ENCODE data around the gene ABCE1. TPM values are rescaled to one million over a fixed set of nuclear protein-coding genes. Genes with fewer than 3 reads are reported as not detected.

The ABCE1 gene
- total RNA-seq, 2 experiments from 2014 or later, result 108 to 111 TPM

- Histone ChIP-seq H3K4me1 (ENCODE audit: insufficient read depth, low read length, poor library complexity, severe bottlenecking) (no peaks in the 10 kb centered on the region), H3K9me3 (ENCODE audit: low read length) (no peaks in the 10 kb centered on the region), H2AFZ (ENCODE audit: low read length) (no peak overlapping the region), H4K20me1 (ENCODE audit: insufficient read depth, low read length) (0 out of 2 replicates have a peak, but pooled peaks cover 8% of the 10 kb centered on the region), H3K4me3 (ENCODE audit: low read depth, low read length, poor library complexity, severe bottlenecking) (no peak overlapping the region), H3K9me2 (ENCODE audit: insufficient read depth, low read length) (no peaks in the 10 kb centered on the region), H3K4me2 (ENCODE audit: low read length) (no peak overlapping the region), H3K36me3 (ENCODE audit: insufficient read depth, low read length) (peaks cover 4% of the 10 kb centered on the region), H3K27ac (ENCODE audit: low read depth, low read length, poor library complexity, severe bottlenecking) (no peak overlapping the region), H3K79me2 (ENCODE audit: insufficient read depth, low read depth, low read length) (no peaks in the 10 kb centered on the region)
- BruUV-seq (replicated peaks), result no TSS peak
- ChIA-PET POLR2A (interaction anchor here (0.5 kb wide), 1 partner anchor 676 kb away, joined by 3 read pairs; no protein-coding TSS in a partner anchor), CTCF (ENCODE audit: unreplicated experiment) (no interaction called here)
- intact Hi-C loops (cut with micrococcal nuclease; ENCODE audit: unreplicated experiment), result no loop called here
- TF ChIP-seq CTCF (conservative IDR thresholded peaks at IDR 0.05; ENCODE audit: low read length), result no peak
- no peak for TF ChIP-seq EZH2phosphoT487 (IDR thresholded peaks at IDR 0.05; ENCODE audit: borderline replicate concordance, low read depth, low read length)
- DNase-seq (ENCODE audit: low spot score), result no peak
Measured at GRCh38 chr4:145049241-145049640, 48.9 kb upstream of the ABCE1 start.

GRCh38 chr4:145055533-145056257, 42.4 kb upstream of the ABCE1 start:
- no peak overlapping the region for H2AFZ ChIP-seq (ENCODE audit: low read length)
- intact Hi-C loops (cut with micrococcal nuclease; ENCODE audit: unreplicated experiment), result no loop called here
- POLR2A ChIA-PET, result interaction anchor here (0.6 to 1.8 kb wide), 2 partner anchors 9 to 10 kb away, joined by 3 to 5 read pairs; no protein-coding TSS in a partner anchor
- DNase-seq (ENCODE audit: low spot score), result no peak
- H3K4me3 ChIP-seq (ENCODE audit: low read depth, low read length, poor library complexity, severe bottlenecking), result no peak overlapping the region
- no TSS peak for BruUV-seq (replicated peaks)
- no peak overlapping the region for H3K4me2 ChIP-seq (ENCODE audit: low read length)
- no peak overlapping the region for H3K27ac ChIP-seq (ENCODE audit: low read depth, low read length, poor library complexity, severe bottlenecking)
- H3K36me3 ChIP-seq (ENCODE audit: insufficient read depth, low read length), result peaks cover 6% of the 10 kb centered on the region; the same call in 1 of the 2 replicates
- no peaks in the 10 kb centered on the region for H3K9me3 ChIP-seq (ENCODE audit: low read length)
- TF ChIP-seq EZH2phosphoT487 (IDR thresholded peaks at IDR 0.05; ENCODE audit: borderline replicate concordance, low read depth, low read length), result no peak
- H3K79me2 ChIP-seq (ENCODE audit: insufficient read depth, low read depth, low read length), result no peaks in the 10 kb centered on the region
- CTCF ChIA-PET (ENCODE audit: unreplicated experiment), result no interaction called here
- H4K20me1 ChIP-seq (ENCODE audit: insufficient read depth, low read length), result no peaks in the 10 kb centered on the region
- H3K9me2 ChIP-seq (ENCODE audit: insufficient read depth, low read length), result no peaks in the 10 kb centered on the region
- H3K4me1 ChIP-seq (ENCODE audit: insufficient read depth, low read length, poor library complexity, severe bottlenecking), result no peaks in the 10 kb centered on the region

GRCh38 chr4:145056325-145057130, 41.6 kb upstream of the ABCE1 start:
- POLR2A ChIA-PET, result interaction anchor here (1.8 kb wide), 1 partner anchor 10 kb away, joined by 5 read pairs; no protein-coding TSS in a partner anchor
- TF ChIP-seq EZH2phosphoT487 (IDR thresholded peaks at IDR 0.05; ENCODE audit: borderline replicate concordance, low read depth, low read length) (no peak), CTCF (conservative IDR thresholded peaks at IDR 0.05; ENCODE audit: low read length) (no peak)
- Histone ChIP-seq H3K27ac (ENCODE audit: low read depth, low read length, poor library complexity, severe bottlenecking) (no peak overlapping the region), H3K4me3 (ENCODE audit: low read depth, low read length, poor library complexity, severe bottlenecking) (no peak overlapping the region), H3K9me2 (ENCODE audit: insufficient read depth, low read length) (no peaks in the 10 kb centered on the region), H3K4me1 (ENCODE audit: insufficient read depth, low read length, poor library complexity, severe bottlenecking) (no peaks in the 10 kb centered on the region), H2AFZ (ENCODE audit: low read length) (no peak overlapping the region), H3K9me3 (ENCODE audit: low read length) (no peaks in the 10 kb centered on the region), H4K20me1 (ENCODE audit: insufficient read depth, low read length) (no peaks in the 10 kb centered on the region), H3K36me3 (ENCODE audit: insufficient read depth, low read length) (peaks cover 7% of the 10 kb centered on the region; the same call in 1 of the 2 replicates), H3K4me2 (ENCODE audit: low read length) (no peak overlapping the region), H3K79me2 (ENCODE audit: insufficient read depth, low read depth, low read length) (peaks cover 5% of the 10 kb centered on the region; the same call in 1 of the 2 replicates)
- CTCF ChIA-PET (ENCODE audit: unreplicated experiment), result no interaction called here
- intact Hi-C loops (cut with micrococcal nuclease; ENCODE audit: unreplicated experiment), result no loop called here
- DNase-seq (ENCODE audit: low spot score), result no peak
- BruUV-seq (replicated peaks), result no TSS peak

Data from OCI-LY7 (cell line).